RWPE1 (cell line): ENCODE measurements around the gene TM4SF5.

Source experiments
- CTCF ChIA-PET: fragments of 350-600 bp; sonication (Branson Sonifier 250); formaldehyde crosslinking; extraction: SDS; loops from one replicate; lab custom pipeline; 2021; lab: Yijun Ruan, JAX
- POLR2A ChIA-PET: fragments of 400-600 bp; formaldehyde crosslinking; extraction: SDS; loops from one replicate; lab custom pipeline; 2020; ENCODE audit warnings: antibody characterized with exemption; ENCODE audit not compliant: low non-redundant PET; lab: Yijun Ruan, JAX
- DNase-seq: peaks from one replicate; pipeline ENCODE4 v3.0.0; 2012; ENCODE audit warnings: low spot score
- H3K27ac ChIP-seq: fragments of 450-650 bp; 2 replicates; pipeline ENCODE4 v1.5.1; 2017
- CTCF ChIP-seq: fragments of 450-650 bp; conservative IDR thresholded peaks from 2 replicates; pipeline ENCODE4 v1.5.1; 2017; ENCODE audit warnings: low read depth, mild to moderate bottlenecking

The TM4SF5 gene

DNA sequence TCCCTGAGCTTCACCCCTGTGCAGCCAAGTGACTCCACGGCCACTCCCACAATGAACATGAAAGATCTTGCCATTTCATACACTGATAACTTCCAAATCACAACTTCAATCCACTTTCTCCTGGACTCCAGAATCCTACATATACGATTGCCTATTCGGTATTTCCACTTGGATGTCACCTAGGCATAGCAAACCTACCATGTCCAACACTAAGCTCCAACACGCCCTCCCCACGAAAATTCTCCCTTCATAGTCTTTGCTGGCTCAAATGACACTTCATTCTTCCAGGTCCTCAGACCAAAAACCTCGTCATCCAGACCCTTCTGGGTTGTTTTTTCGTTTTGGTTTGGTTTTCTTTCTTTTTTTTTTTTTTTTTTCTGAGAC, 19.0 kb downstream of the TM4SF5 start:
- TF ChIP-seq CTCF: no peak
- no peak for DNase-seq
- H3K27ac ChIP-seq: peak overlapping the region; percentile 100
- CTCF ChIA-PET: interaction anchor here (0.6 to 2.2 kb wide), 16 partner anchors 16 to 214 kb away, joined by 3 to 19 read pairs (median 5); partner anchors contain the start of genes ARRB2, C17orf107, CHRNE and PLD2
- POLR2A ChIA-PET: interaction anchor here (0.6 to 1.0 kb wide), 3 partner anchors 60 to 149 kb away, joined by 3 to 6 read pairs (median 3); partner anchors contain the start of genes RNF167 and SLC25A11

DNA sequence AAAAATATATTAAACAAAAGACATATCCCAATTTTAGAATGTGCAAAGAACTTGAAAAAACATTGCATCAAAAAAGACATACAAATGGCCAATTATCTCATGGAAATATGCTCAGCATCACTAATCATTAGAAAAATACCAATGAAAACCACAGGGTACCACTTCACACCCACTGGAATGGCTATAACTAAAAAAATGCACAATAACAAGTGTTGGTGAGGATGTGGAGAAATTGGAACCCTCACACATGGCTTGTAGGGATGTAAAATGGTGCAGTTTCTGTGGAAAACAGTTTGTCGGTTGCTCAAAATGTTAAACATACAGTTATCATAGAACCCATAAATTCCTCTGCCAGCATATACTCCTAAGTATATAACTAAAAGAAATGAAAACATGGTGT, 23.5 kb downstream of the TM4SF5 start:
- POLR2A ChIA-PET: no interaction called here
- DNase-seq: no peak
- CTCF ChIA-PET: no interaction called here
- H3K27ac ChIP-seq: peak overlapping the region; percentile 84
- no peak for TF ChIP-seq CTCF

DNA sequence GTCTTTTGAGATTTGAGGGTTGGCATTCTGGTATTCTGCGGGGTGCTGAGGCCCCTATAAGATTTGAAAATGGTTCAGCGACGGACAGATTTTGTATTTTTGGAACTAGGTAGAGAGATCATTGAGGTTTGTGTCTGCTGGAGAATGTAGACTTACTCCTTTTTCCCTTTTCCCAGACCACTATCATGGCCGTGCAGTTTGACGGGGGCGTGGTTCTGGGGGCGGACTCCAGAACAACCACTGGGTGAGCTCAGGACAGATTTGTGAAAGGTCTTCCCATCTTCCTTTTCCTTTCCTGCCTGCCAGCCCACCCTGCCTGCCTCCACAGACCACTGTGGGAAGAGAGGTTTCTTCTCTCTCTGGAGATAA, 24.9 kb downstream of the TM4SF5 start:
- H3K27ac ChIP-seq: peak overlapping the region; percentile 84
- peak; percentile 54 for DNase-seq
- no peak for TF ChIP-seq CTCF
- CTCF ChIA-PET: no interaction called here
- POLR2A ChIA-PET: interaction anchor here (0.7 to 1.0 kb wide), 2 partner anchors 27 to 144 kb away, joined by 3 to 4 read pairs; partner anchors contain the start of gene RNF167

DNA sequence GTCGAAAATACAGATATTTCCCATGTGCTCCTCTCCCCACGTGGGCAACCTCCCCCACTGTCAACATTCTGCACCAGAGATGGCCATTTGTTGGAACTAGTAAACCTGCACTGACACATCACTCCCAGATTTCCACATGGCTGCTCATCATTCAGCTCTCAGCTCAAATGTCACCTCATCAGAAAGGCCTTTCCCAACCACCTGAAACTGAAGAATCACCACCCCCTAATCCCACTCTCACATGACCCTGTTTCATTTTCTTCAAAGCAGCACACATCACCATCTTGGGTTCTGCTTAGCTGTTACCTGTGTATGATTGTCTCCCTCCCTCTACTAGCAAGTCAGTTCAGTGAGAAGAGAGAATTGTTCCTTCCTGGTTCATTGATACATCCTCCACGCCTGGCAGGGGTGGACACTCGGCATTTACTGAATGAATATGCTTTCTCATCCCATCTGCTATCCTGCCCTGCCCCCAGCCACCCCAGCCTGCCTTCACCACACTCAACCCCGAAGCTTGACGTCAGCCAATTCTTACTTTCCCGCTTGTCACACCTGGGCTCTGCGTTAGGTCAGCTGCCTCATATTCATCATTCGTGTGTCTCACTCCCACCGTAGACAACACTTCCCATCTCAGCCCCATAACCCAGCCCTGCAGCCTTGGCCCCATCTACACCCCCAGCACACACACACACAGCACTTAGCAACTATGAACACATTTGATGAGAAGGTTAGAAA, 28.9 kb downstream of the TM4SF5 start:
- no peak for TF ChIP-seq CTCF
- ChIA-PET POLR2A (no interaction called here), CTCF (interaction anchor here (0.7 kb wide), 1 partner anchor 60 kb away, joined by 3 read pairs; no protein-coding TSS in a partner anchor)
- peak overlapping the region; percentile 11; the same call in 1 of the 2 replicates for H3K27ac ChIP-seq
- DNase-seq: no peak

- POLR2A ChIA-PET: no interaction called here
- no peak within 1 kb of the TSS for H3K27ac ChIP-seq
- CTCF ChIA-PET: no interaction called here
- DNase-seq: no peak
- TF ChIP-seq CTCF: no peak
Measured at GRCh38 chr17:4802228-4802627, 30.5 kb downstream of the TM4SF5 start, which contains the start of gene C17orf114. TSS of gene C17orf114 (minus strand) at chr17:4802328.

DNA sequence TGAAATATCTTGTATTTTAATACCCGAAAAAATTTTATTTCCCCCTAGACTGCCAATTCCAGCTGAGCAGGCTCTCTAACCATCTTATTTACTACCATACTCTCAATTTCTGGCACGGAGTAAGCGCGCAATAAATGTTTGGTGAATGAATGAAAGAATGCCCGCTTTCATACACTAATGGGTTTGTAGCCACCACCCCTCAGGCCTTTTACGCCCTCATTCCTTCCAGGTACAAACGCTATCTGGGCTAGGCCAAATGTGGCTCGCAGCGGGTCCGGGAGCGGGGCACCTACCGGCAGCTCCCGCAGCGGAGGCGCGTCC, 34.7 kb downstream of the TM4SF5 start:
- H3K27ac ChIP-seq: peak overlapping the region; percentile 73
- no peak for DNase-seq
- no peak for TF ChIP-seq CTCF
- POLR2A ChIA-PET: interaction anchor here (0.6 kb wide), 1 partner anchor 11 kb away, joined by 4 read pairs; no protein-coding TSS in a partner anchor
- CTCF ChIA-PET: interaction anchor here (0.6 to 1.8 kb wide), 4 partner anchors 16 to 82 kb away, joined by 3 to 8 read pairs (median 4); partner anchors contain the start of gene MED11
